Prostate gland (tissue), 2 donors: ENCODE measurements around the gene ERMARD. TPM values are rescaled to one million over a fixed set of nuclear protein-coding genes. Genes with fewer than 3 reads are reported as not detected.

ENCODE experiments used
- DNase-seq: peaks from one replicate; pipeline ENCODE4 v3.0.0-alpha.2; 2019; ENCODE audit warnings: low spot score
- H3K27ac ChIP-seq, 2 donors: fragments of 200-600 bp; sonication (generic); 2 replicates each; pipeline ENCODE4 v1.5.1; 2017 to 2019
- H3K27me3 ChIP-seq: fragments of 200-600 bp; sonication (generic); replicated peaks from 2 replicates; pipeline ENCODE4 v1.5.1; 2019; ENCODE audit not compliant: insufficient read depth
- H3K36me3 ChIP-seq, 2 donors: fragments of 200-600 bp; sonication (generic); 1 replicate in 1 of 2; 2 replicates in 1 of 2; pipeline versions ENCODE4 v1.5.1 to v1.8.1; 2017 to 2019
- H3K4me1 ChIP-seq: fragments of 200-600 bp; sonication (generic); replicated peaks from 2 replicates; pipeline ENCODE4 v1.5.1; 2019
- H3K4me3 ChIP-seq, 2 donors: fragments of 200-600 bp; sonication (generic); 2 replicates each; pipeline ENCODE4 v1.5.1; 2017 to 2019
- H3K9me3 ChIP-seq: fragments of 200-600 bp; sonication (generic); 2 replicates; pipeline ENCODE4 v1.5.1; 2017
- CTCF ChIP-seq, 4 experiments: fragments of 200-600 bp in 2 of 4; fragments of 450-650 bp in 2 of 4; sonication (generic) in 2 of 4; IDR thresholded peaks; 1 replicate in 3 of 4; 2 replicates in 1 of 4; pipeline ENCODE4 v1.5.1; 2016 to 2019; ENCODE audit warnings: antibody characterized with exemption in 4 of 4, mild to moderate bottlenecking in 2 of 4, moderate library complexity in 2 of 4
- POLR2A ChIP-seq: fragments of 450-650 bp; IDR thresholded peaks from one replicate; pipeline ENCODE4 v1.6.1; 2016; ENCODE audit warnings: antibody characterized with exemption, mild to moderate bottlenecking
- POLR2AphosphoS5 ChIP-seq: sonication (generic); formaldehyde crosslinking; IDR thresholded peaks from one replicate; pipeline ENCODE4 v1.6.1; 2017; ENCODE audit warnings: antibody characterized with exemption
- WGBS: methylation state at CpG from one replicate; pipeline ENCODE4 v1.1.5; 2018; 5-methylcytosine and 5-hydroxymethylcytosine counted together
- intact Hi-C: fragments of 100-400 bp; cut with DNase I; formaldehyde crosslinking; loops from one replicate; pipeline ENCODE4 v1.14.2; 2022
- total RNA-seq, 2 donors: library from RNA; depleted of rRNA; stranded (reverse); fragments of >200 nt; gene quantifications; one replicate each; pipeline ENCODE4 v1.1.0, GENCODE V29; 2016

The ERMARD gene
- total RNA-seq, 2 donors from 2014 or later: 23.7 to 33.2 TPM

GRCh38 chr6:169776379-169776778 is 25.0 kb downstream of the ERMARD start:
- Histone ChIP-seq H3K36me3 (peaks cover 0 to 8% of the 10 kb centered on the region in 2 donors), H3K9me3 (no peaks in the 10 kb centered on the region), H3K4me1 (no peaks in the 10 kb centered on the region), H3K4me3 (no peak overlapping the region), H3K27ac (no peak overlapping the region), H3K27me3 (no peaks in the 10 kb centered on the region)
- TF ChIP-seq POLR2AphosphoS5 (no peak), CTCF (IDR thresholded peaks at IDR 0.05) (no peak), POLR2A (no peak)
- 92% methylated on average over 13 of the region's 13 CpGs for WGBS
- intact Hi-C loops: no loop called here
- DNase-seq: no peak

- no peaks in the 10 kb centered on the region for H3K4me1 ChIP-seq
- no peaks in the 10 kb centered on the region for H3K36me3 ChIP-seq
- no peak overlapping the region for H3K27ac ChIP-seq
- intact Hi-C loops: no loop called here
- no peaks in the 10 kb centered on the region for H3K27me3 ChIP-seq
- 92% methylated on average over 12 of the region's 12 CpGs for WGBS
- H3K4me3 ChIP-seq: no peak overlapping the region
- no peak for TF ChIP-seq POLR2A
- no peak for TF ChIP-seq POLR2AphosphoS5
- TF ChIP-seq CTCF (IDR thresholded peaks at IDR 0.05): no peak
- DNase-seq: no peak
- no peaks in the 10 kb centered on the region for H3K9me3 ChIP-seq
Measured at GRCh38 chr6:169777896-169778295, 26.5 kb downstream of the ERMARD start.

- DNase-seq: no peak
- no peaks in the 10 kb centered on the region for H3K36me3 ChIP-seq
- no peak for TF ChIP-seq POLR2AphosphoS5
- intact Hi-C loops: no loop called here
- H3K27ac ChIP-seq: no peak overlapping the region
- no peaks in the 10 kb centered on the region for H3K4me1 ChIP-seq
- WGBS: 83% methylated on average over 12 of the region's 12 CpGs
- H3K27me3 ChIP-seq: no peaks in the 10 kb centered on the region
- H3K9me3 ChIP-seq: no peaks in the 10 kb centered on the region
- H3K4me3 ChIP-seq: no peak overlapping the region
Measured at GRCh38 chr6:169778646-169779045, 27.2 kb downstream of the ERMARD start.

GRCh38 chr6:169779092-169779815 is 27.8 kb downstream of the ERMARD start:
- H3K27ac ChIP-seq: no peak overlapping the region

GRCh38 chr6:169779896-169780295 is 28.5 kb downstream of the ERMARD start:
- TF ChIP-seq POLR2A (no peak), CTCF (IDR thresholded peaks at IDR 0.05) (no peak), POLR2AphosphoS5 (no peak)
- Histone ChIP-seq H3K27ac (no peak overlapping the region), H3K9me3 (no peaks in the 10 kb centered on the region), H3K4me3 (no peak overlapping the region), H3K36me3 (no peaks in the 10 kb centered on the region), H3K27me3 (no peaks in the 10 kb centered on the region), H3K4me1 (no peaks in the 10 kb centered on the region)
- 76% methylated on average over 5 of the region's 5 CpGs for WGBS
- intact Hi-C loops: no loop called here
- DNase-seq: no peak

More at GRCh38 chr6:169779092-169779815, 27.8 kb downstream of the ERMARD start:
- H3K4me1 ChIP-seq: no peaks in the 10 kb centered on the region
- intact Hi-C loops: no loop called here
- TF ChIP-seq POLR2A: no peak
- no peak for TF ChIP-seq POLR2AphosphoS5
- no peak for TF ChIP-seq CTCF (IDR thresholded peaks at IDR 0.05)
- 88% methylated on average over 8 of the region's 8 CpGs for WGBS
- H3K4me3 ChIP-seq: no peak overlapping the region
- H3K27me3 ChIP-seq: no peaks in the 10 kb centered on the region
- no peak for DNase-seq
- no peaks in the 10 kb centered on the region for H3K36me3 ChIP-seq
- no peaks in the 10 kb centered on the region for H3K9me3 ChIP-seq
